NOMO-1 (cell line): ENCODE measurements around the gene ETFA.
A peak's percentile ranks its signal among the peaks of the same experiment; 100 is the strongest.
"Not testable (repeated sequence)": the region's sequence is repeated elsewhere in the genome, so short reads cannot be mapped to it uniquely, and the experiment has no call there.

Source experiments
- DNase-seq, 2 experiments: peaks; one replicate each; lab custom pipeline; 2025; ENCODE audit not compliant: unreplicated experiment in 2 of 2; lab: John Stamatoyannopoulos, UW

The ETFA gene

DNA sequence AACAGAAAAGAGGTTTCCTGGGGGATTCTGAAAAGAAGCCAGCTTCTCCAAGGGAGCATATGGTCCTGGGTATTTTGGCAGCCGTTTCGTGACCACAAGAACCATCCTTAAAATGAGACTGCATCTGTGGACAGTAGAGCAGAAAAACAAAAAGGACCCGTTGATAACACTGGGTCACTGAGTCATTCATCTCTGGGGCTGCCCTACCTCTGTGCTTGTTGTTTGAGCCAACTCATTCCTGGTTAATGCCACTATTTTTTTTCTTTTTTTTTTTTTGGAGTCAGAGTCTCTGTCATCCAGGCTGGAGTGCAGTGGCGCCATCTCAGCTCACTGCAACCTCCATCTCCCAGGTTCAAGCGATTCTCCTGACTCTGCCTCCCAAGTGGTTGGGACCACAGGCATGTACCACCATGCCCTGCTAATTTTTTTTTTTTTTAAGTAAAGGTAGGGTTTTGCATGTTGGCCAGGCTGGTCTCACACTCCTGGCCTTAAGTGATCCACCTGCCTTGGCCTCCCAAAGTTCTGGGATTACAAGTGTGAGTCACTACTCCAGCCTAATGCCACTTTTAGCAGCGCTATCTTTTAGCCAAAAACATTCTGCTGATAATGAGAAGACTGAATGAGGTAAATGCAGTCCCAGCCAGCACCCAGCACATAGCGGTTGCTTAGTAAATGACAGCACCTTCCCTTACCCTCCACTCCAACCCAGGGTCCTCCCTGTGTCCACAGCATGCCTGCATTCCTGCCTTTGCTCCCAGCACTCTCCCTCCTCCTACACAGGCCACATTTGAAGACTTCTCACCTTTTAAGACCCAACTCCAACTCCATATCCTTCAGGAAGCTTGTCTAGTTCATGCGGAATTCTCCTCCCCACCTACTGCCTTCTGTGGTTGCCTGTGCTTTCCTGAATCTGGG, 16.2 kb upstream of the ETFA start:
- no peak for DNase-seq

DNA sequence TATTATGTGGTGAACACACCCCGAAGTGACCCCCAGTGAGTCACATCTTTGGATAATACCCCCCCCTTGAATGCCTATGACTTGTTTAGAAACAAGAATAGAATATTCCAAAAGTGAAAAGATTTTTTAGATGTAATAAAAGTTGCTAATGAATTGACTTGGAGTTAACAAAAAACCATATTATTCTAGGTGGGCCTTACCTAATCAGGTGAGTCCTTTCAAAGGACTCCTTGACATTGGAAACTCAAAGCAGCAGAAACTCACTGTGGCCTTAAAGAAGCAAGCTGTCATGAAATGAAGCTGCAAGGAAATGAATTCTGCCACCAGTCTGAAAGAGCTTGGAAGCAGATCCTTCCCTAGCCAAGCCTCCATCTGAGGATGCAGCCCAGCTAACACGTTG, 14.4 kb upstream of the ETFA start:
- DNase-seq = no peak

- no peak for DNase-seq
Measured at GRCh38 chr15:76324066-76324465, 12.8 kb upstream of the ETFA start.

DNA sequence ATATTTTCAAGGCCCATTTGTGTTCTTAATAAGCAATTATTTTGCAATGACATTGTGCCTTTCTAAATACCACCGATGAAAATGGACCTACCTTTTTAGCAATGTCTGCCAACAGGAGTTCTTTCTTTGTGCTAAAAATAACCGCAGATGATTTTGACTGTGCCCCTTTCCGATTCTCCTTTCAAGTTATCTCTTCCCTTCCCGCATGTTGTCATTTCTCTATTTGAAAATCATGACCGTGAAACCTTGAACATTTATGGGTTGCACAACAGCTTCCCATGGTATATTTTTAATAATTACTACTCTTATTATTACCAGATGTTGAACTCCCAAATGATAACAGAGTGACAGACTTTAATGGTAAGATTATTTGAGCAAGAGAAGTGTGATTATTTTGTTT, 10.3 kb upstream of the ETFA start:
- no peak for DNase-seq

DNA sequence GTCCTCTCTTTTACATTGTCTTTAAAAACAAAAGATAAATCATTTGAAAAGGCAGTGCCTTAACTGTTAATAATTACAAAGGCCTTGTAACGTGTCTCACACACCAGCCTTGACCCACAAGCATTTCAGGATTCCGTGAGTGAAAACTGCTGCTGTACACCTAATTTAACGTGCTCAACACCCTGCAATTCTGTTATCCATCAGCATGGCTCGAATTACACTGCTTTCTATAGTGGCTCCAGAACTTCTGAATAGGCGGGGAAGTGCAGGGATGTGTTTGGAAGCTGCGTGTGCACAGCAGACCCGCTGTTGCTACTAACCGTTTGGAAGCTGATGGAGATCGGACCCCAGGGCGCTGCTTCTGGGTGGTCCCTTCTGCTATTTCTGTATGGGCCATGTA, 9.9 kb upstream of the ETFA start:
- DNase-seq = no peak

GRCh38 chr15:76320012-76320411, 8.7 kb upstream of the ETFA start:
- no peak for DNase-seq

DNA sequence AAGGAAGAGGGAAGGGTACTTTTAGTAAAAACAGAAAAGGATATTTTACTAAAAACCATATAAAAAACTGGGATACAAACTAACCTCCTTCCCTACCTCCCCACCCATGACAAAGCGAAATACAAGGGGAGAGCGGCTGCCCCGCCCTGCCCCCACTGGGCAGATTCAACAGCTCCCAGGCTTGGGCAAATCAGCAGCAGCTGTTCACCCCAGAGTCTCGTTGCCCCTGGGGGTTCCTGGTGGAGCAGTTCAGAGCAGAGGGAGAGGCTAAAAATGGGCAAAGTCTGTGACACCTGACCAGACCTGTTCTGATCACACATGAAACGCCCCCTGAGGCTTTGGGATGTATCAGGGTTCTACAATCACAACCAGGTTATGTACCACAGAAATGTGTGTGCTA, 2.5 kb upstream of the ETFA start:
- no peak for DNase-seq

GRCh38 chr15:76313175-76313567, 1.9 kb upstream of the ETFA start:
- DNase-seq = not testable (repeated sequence)

DNA sequence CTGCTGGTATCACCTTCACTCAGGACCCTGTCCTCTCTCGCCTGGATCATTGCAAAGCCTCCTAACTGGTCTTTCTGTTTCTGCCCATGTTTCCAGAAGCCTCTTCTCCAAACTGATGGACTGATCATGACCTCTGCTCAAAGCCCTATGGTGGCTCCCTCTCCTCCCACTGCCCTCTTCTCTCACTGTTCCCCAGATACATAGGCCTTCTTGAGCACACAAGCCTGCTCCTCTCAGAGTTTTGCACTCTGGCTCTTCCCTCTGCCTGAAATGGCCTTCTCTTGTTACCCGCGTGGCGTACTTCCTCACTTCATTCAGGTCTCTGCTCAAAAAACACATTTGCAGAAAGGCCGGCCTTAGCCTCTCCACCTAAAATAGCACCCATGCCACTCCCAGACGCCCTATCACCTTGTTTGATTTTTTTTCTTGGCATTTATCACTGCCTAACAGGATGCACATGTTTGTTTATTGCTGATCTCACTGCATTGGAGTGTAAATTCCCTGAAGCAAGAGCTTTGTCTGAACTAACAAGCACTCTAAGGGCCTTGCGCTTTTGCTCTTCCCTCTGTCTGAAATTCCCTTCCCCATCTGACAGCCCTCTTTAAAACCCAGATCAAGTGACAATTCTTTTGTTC, 1.4 kb upstream of the ETFA start:
- no peak for DNase-seq

DNA sequence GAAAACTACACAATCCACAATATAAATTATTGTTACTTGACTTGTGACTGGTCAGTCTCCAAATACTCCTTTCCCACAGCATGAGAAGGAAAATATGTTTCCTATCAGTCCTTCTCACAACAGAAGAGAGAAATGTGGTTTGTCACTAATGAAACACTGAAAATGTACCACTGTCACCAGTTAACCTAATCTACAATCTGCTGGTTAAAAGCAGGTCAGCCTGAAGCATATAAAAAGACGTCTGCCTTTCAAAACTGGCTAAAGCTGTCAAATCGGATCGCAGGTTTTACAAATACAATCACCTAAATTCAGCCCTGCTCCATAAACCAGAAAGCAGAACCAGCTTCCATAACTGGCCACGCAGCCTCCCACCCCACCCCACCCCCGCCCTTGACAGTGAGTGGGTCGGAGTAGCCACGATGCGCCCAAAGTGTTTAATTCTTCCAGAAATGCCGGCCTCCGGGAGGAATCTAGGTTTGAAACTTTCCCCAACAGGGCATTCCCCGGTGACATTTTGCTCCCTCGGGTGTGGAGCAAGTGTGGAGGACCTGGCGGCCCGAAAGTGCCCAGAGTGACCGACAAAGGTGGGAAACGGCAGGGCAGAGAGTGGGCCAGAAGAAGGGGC, 682 bp downstream of the ETFA start:
- peak in 1 of 2 experiments; percentile 41 for DNase-seq

GRCh38 chr15:76309601-76310330, 1.5 kb downstream of the ETFA start:
- DNase-seq = no peak

- DNase-seq = no peak
Measured at GRCh38 chr15:76303909-76304308, 7.4 kb downstream of the ETFA start.

GRCh38 chr15:76299786-76300185, 11.5 kb downstream of the ETFA start:
- peak; percentile 8 to 68 for DNase-seq

GRCh38 chr15:76298986-76299385, 12.3 kb downstream of the ETFA start:
- DNase-seq = peak in 1 of 2 experiments; percentile 7

- not testable (repeated sequence) for DNase-seq
Measured at GRCh38 chr15:76297951-76298350, 13.3 kb downstream of the ETFA start.

DNA sequence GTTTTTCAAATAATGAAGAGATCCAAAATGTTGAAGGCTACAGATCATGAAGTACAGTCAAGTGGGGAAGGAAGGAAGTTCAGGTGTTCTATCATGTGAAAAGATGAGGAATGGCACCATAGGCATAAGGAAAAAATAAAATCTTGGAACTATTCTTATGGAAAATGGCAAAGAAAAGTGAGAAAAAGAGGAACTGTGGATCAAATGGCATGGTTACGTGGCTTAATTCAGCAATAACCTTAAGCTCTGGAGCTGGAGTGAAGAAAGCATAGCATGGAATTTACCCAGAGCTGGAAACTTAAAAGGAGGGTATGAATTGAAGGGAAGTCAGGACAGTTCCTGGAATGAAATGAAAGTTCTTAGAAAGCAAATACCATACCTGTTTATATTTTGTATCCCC, 14.4 kb downstream of the ETFA start:
- no peak for DNase-seq

GRCh38 chr15:76294463-76294862, 16.8 kb downstream of the ETFA start:
- DNase-seq = not testable (repeated sequence)

DNA sequence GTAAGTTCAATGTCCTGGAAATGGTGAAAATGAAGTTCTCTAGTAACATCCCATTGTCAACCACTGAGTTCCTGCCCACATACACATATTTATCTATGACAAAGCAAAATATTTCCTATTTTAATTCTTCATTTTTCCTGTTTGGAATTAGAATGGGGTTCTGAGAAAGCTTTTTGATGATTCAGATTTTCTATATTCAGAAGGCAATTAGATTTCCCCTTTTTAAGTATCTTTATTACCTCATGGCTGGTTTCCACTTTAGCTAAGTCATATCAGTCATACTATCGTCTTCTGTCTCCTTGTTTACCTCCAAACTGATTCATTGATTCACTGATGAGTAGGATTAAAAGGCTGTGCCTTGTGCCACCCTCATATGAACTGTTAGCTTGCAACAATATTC, 17.9 kb downstream of the ETFA start:
- no peak for DNase-seq

DNA sequence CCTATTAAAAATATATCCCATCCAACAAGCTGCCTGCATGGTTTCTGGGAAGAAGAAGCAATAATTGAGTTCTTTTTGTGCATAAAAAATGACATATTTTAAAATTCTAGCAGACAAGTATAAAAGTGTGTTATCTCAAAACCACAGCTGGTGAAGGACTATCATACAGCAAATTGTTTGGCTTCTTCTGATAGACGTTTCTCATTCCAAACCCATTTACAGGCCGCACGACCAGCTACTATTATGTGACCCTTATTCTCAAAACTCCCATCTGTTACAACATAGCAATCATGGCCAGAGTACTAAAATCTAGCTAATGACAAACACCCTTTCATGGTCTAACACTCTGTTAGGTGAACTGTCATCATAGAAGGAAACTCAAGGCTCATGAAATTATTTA, 21.7 kb downstream of the ETFA start:
- no peak for DNase-seq

DNA sequence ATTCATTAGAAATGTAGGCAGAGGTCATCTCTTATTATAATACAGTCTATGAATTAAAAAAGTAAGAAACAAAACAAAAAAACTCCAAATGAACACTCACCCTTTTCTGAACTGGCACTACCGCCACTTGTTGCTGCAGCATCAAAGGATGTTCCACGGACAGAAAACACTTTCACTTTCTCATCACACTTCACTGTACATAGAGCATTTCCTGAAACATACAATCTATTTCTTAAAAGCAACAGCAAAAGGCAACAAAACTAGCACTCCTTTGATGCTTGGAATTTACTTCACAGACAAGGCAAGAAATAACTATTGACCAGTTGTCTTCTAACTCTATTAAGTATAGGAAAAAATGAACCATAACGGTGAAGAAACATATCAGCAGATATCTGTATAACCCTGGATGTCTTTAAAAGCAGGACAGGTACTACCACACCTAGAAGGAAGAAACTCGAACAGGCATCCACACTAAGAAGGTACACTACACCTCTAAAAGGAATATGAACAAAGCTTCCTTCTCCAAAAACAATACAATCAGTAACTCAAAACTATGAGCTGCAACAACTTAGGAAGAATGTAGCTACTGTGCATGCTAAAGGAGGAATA, 24.9 kb downstream of the ETFA start:
- DNase-seq = no peak
